Erythroblast (primary cell): Measurements from ENCODE around the gene TEX38.

Experiments used
- GATA1 ChIP-seq: IDR thresholded peaks from 2 replicates; pipeline ENCODE4 v1.6.1; 2011; ENCODE audit warnings: low read depth, mild to moderate bottlenecking, control low read depth, low read length, moderate library complexity
- POLR2A ChIP-seq: IDR thresholded peaks from 2 replicates; pipeline ENCODE4 v1.6.1; 2011; ENCODE audit warnings: mild to moderate bottlenecking, low read length

GRCh38 chr1:46717654-46718053 lies 46.0 kb downstream of the TEX38 start:
- TF ChIP-seq POLR2A (no peak), GATA1 (no peak)
